Thyroid gland (tissue), 4 donors: ENCODE results near the gene LDLRAD3. TPM values are rescaled to one million over a fixed set of nuclear protein-coding genes. Genes with fewer than 3 reads are reported as not detected.

Experiments
- DNase-seq, 2 donors: peaks; one replicate each; pipeline ENCODE4 v3.0.0-alpha.2; 2019
- H3K27ac ChIP-seq, 3 donors: fragments of 200-600 bp; sonication (generic); 1 replicate in 2 of 3; 2 replicates in 1 of 3; pipeline ENCODE4 v1.5.1; 2016 to 2019; ENCODE audit warnings: mild to moderate bottlenecking in 1 of 3, moderate library complexity in 1 of 3
- H3K27me3 ChIP-seq: fragments of 200-600 bp; sonication (generic); one replicate; pipeline ENCODE4 v1.5.1; 2019
- H3K36me3 ChIP-seq, 2 donors: fragments of 200-600 bp; sonication (generic); one replicate each; pipeline ENCODE4 v1.5.1; 2016 to 2019
- H3K4me1 ChIP-seq, 2 donors: fragments of 200-600 bp; sonication (generic); one replicate each; pipeline ENCODE4 v1.5.1; 2017 to 2019
- H3K4me3 ChIP-seq, 3 donors: fragments of 200-600 bp; sonication (generic); replicated peaks in 1 of 3; 1 replicate in 2 of 3; 2 replicates in 1 of 3; pipeline ENCODE4 v1.5.1; 2016; ENCODE audit warnings: mild to moderate bottlenecking in 1 of 3
- H3K9me3 ChIP-seq: fragments of 200-600 bp; sonication (generic); one replicate; pipeline ENCODE4 v1.5.1; 2017
- CTCF ChIP-seq, 6 experiments: fragments of 200-600 bp in 3 of 6; fragments of 450-650 bp in 3 of 6; sonication (generic) in 3 of 6; IDR thresholded peaks; one replicate each; pipeline ENCODE4 v1.5.1; 2016 to 2019; ENCODE audit warnings: antibody characterized with exemption in 6 of 6, mild to moderate bottlenecking in 2 of 6, inconsistent platforms in 1 of 6, moderate library complexity in 1 of 6
- POLR2A ChIP-seq, 2 donors: fragments of 450-650 bp; IDR thresholded peaks; one replicate each; pipeline ENCODE4 v1.6.1; 2017; ENCODE audit warnings: antibody characterized with exemption in 2 of 2, mild to moderate bottlenecking in 2 of 2, moderate library complexity in 1 of 2
- WGBS, 2 donors: methylation state at CpG; one replicate each; pipeline ENCODE4 v1.1.5; 2017; 5-methylcytosine and 5-hydroxymethylcytosine counted together
- intact Hi-C: fragments of 100-400 bp; cut with DNase I; formaldehyde crosslinking; loops from one replicate; pipeline ENCODE4 v1.15.1; 2023
- total RNA-seq, 4 donors: library from RNA; depleted of rRNA; stranded (reverse); fragments of >200 nt; gene quantifications; one replicate each; pipeline ENCODE4 v1.2.3, GENCODE V29; 2016

LDLRAD3 gene
- total RNA-seq, 4 donors from 2014 or later = 3.6 to 9.3 (median 6.2) TPM

GRCh38 chr11:35992548-35992947 is 48.7 kb downstream of the LDLRAD3 start:
- H3K9me3 ChIP-seq = no peaks in the 10 kb centered on the region
- no peak overlapping the region for H3K27ac ChIP-seq
- H3K4me1 ChIP-seq = no peaks in the 10 kb centered on the region
- no peak for DNase-seq
- H3K4me3 ChIP-seq = no peak overlapping the region
- intact Hi-C loops = no loop called here
- no peaks in the 10 kb centered on the region for H3K36me3 ChIP-seq
- no peak for TF ChIP-seq CTCF (IDR thresholded peaks at IDR 0.05)
- no peak for TF ChIP-seq POLR2A (IDR thresholded peaks at IDR 0.05)
- no peaks in the 10 kb centered on the region for H3K27me3 ChIP-seq

GRCh38 chr11:35994421-35994820 is 50.6 kb downstream of the LDLRAD3 start:
- whole genome bisulfite sequencing, 2 donors = 91 to 97% methylated on average over 2 of the region's 2 CpGs
- TF ChIP-seq POLR2A (IDR thresholded peaks at IDR 0.05) (no peak), CTCF (IDR thresholded peaks at IDR 0.05) (no peak)
- no peak for DNase-seq

GRCh38 chr11:35995681-35996271 is 51.9 kb downstream of the LDLRAD3 start:
- H3K36me3 ChIP-seq = no peaks in the 10 kb centered on the region
- TF ChIP-seq POLR2A (IDR thresholded peaks at IDR 0.05) = no peak
- no peak for TF ChIP-seq CTCF (IDR thresholded peaks at IDR 0.05)
- H3K27me3 ChIP-seq = no peaks in the 10 kb centered on the region
- no peaks in the 10 kb centered on the region for H3K4me1 ChIP-seq
- DNase-seq = no peak
- intact Hi-C loops = no loop called here
- H3K27ac ChIP-seq = no peak overlapping the region
- WGBS, 2 donors = 69 to 83% methylated on average over 5 of the region's 5 CpGs
- H3K9me3 ChIP-seq = no peaks in the 10 kb centered on the region
- no peak overlapping the region for H3K4me3 ChIP-seq

More at GRCh38 chr11:35994421-35994820, 50.6 kb downstream of the LDLRAD3 start:
- no peaks in the 10 kb centered on the region for H3K4me1 ChIP-seq
- no peaks in the 10 kb centered on the region for H3K36me3 ChIP-seq
- intact Hi-C loops = no loop called here
- no peak overlapping the region for H3K4me3 ChIP-seq
- no peak overlapping the region for H3K27ac ChIP-seq
- H3K27me3 ChIP-seq = no peaks in the 10 kb centered on the region
- no peaks in the 10 kb centered on the region for H3K9me3 ChIP-seq

GRCh38 chr11:35997902-35998520 is 54.1 kb downstream of the LDLRAD3 start:
- no peaks in the 10 kb centered on the region for H3K36me3 ChIP-seq
- no peaks in the 10 kb centered on the region for H3K9me3 ChIP-seq
- H3K27ac ChIP-seq = no peak overlapping the region
- TF ChIP-seq CTCF (IDR thresholded peaks at IDR 0.05) (no peak), POLR2A (IDR thresholded peaks at IDR 0.05) (no peak)
- H3K4me3 ChIP-seq = no peak overlapping the region
- WGBS, 2 donors = 92 to 95% methylated on average over 6 of the region's 6 CpGs
- intact Hi-C loops = no loop called here
- DNase-seq = no peak
- no peaks in the 10 kb centered on the region for H3K4me1 ChIP-seq
- H3K27me3 ChIP-seq = no peaks in the 10 kb centered on the region

GRCh38 chr11:35998634-35999033 is 54.8 kb downstream of the LDLRAD3 start:
- TF ChIP-seq POLR2A (IDR thresholded peaks at IDR 0.05) (no peak), CTCF (IDR thresholded peaks at IDR 0.05) (no peak)
- Histone ChIP-seq H3K27me3 (no peaks in the 10 kb centered on the region), H3K4me1 (no peaks in the 10 kb centered on the region), H3K9me3 (no peaks in the 10 kb centered on the region), H3K36me3 (no peaks in the 10 kb centered on the region), H3K4me3 (no peak overlapping the region), H3K27ac (no peak overlapping the region)
- intact Hi-C loops = no loop called here
- no peak for DNase-seq
- WGBS, 2 donors = 86% methylated on average over 6 of the region's 6 CpGs
